GM19328 (cell line): Measurements from ENCODE around the gene TMEM30B.

ENCODE experiments used
- ATAC-seq: cut with Tn5 transposase; IDR thresholded peaks from one replicate; pipeline ENCODE4 v1.9.1; 2021; ENCODE audit warnings: mild to moderate bottlenecking, moderate library complexity; ENCODE audit not compliant: unreplicated experiment

The TMEM30B gene

GRCh38 chr14:61238611-61239245, 42.4 kb downstream of the TMEM30B start:
- no peak for ATAC-seq

- ATAC-seq: no peak
Observed at GRCh38 chr14:61234215-61234916, 46.8 kb downstream of the TMEM30B start.

GRCh38 chr14:61233436-61233956, 47.6 kb downstream of the TMEM30B start:
- ATAC-seq: no peak

- no peak for ATAC-seq
Observed at GRCh38 chr14:61231810-61232209, 49.3 kb downstream of the TMEM30B start.

GRCh38 chr14:61229981-61230380, 51.2 kb downstream of the TMEM30B start:
- no peak for ATAC-seq

GRCh38 chr14:61229475-61229888, 51.7 kb downstream of the TMEM30B start:
- ATAC-seq: no peak

- ATAC-seq: no peak
Observed at GRCh38 chr14:61227884-61228591, 53.1 kb downstream of the TMEM30B start.
